ENCODE measurements around the gene LUC7L2. TPM values are rescaled to one million over a fixed set of nuclear protein-coding genes. Genes with fewer than 3 reads are reported as not detected.

LUC7L2 gene
- total RNA-seq, 4 donors from 2014 or later, result 48.7 to 71.7 (median 56.8) TPM

DNA sequence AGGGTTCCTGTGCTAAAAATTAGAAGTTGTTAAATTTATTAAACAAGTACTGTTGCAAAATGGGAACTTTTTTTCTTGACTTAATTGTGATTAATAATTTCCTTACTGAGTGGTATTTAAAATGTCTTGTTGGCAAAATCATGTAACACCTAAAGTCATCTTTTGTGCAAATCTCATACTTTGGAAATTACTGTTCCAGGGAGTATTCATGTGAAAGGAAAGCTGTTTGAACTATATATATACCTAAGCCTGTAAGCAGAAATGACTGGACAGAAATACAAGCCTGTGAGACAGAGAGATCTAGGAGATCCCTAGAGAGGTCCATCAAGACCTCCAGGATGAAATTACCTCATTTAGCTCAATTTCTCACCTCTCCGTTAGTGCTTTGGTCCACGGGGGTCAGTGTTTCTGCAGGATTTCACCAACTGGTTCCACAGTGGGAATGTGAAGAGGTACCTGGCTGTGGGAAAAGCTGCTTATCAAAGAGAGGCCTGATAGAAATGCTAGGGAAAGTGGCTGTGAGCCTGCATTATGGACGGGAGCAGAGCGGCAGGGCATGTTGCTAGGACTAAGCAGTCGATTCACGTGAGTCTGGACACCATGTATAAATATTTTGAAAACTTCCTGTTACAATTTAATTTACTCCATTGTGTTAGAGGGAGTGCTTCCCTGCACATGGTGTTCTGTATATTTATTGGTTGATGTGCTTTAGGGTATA is 7.9 kb downstream of the LUC7L2 start:
- intact Hi-C loops (cut with DNase I; ENCODE audit: low total_unique reads), result no loop called here
- 84 to 85% methylated on average over 6 of the region's 6 CpGs for WGBS, 2 donors
- no peak overlapping the region for H3K4me3 ChIP-seq (ENCODE audit: low read depth, poor library complexity, severe bottlenecking)
- DNase-seq (ENCODE audit: low spot score in 2 of 2), result no peak
- TF ChIP-seq, protein P1, sequence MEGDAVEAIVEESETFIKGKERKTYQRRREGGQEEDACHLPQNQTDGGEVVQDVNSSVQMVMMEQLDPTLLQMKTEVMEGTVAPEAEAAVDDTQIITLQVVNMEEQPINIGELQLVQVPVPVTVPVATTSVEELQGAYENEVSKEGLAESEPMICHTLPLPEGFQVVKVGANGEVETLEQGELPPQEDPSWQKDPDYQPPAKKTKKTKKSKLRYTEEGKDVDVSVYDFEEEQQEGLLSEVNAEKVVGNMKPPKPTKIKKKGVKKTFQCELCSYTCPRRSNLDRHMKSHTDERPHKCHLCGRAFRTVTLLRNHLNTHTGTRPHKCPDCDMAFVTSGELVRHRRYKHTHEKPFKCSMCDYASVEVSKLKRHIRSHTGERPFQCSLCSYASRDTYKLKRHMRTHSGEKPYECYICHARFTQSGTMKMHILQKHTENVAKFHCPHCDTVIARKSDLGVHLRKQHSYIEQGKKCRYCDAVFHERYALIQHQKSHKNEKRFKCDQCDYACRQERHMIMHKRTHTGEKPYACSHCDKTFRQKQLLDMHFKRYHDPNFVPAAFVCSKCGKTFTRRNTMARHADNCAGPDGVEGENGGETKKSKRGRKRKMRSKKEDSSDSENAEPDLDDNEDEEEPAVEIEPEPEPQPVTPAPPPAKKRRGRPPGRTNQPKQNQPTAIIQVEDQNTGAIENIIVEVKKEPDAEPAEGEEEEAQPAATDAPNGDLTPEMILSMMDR (IDR thresholded peaks at IDR 0.05), result no peak
- TF ChIP-seq POLR2A (IDR thresholded peaks at IDR 0.05), result no peak

DNA sequence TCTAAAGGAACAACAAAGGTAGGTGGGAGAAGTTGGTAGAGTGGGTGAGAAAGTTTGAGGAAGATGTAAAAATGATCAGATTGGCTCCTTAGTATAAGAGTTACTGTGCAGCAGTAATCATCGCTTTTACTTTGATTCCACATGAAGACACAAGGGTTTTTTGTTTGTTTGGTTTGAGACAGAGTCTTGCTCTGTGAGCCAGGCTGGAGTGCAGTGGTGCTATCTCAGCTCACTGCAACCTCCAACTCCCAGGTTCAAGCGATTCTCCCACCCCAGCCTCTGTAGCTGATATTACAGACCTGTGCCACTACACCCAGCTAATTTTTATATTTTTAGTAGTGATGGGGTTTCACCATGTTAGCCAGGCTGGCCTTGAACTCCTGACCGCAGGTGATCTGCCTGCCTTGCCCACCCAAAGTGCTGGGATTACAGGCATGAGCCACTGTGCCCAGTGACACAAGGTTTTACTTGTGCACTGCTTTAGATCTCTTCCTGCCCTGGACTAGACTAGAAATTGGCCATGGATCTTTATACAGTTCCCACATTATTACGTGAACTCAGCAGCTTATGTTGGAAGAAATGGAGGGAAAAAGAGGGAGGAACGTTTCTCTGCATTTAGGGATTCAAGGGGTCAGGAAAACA is 10.7 kb downstream of the LUC7L2 start:
- TF ChIP-seq, protein P1 (IDR thresholded peaks at IDR 0.05), result no peak
- WGBS, 2 donors, result 77 to 79% methylated on average over 5 of the region's 5 CpGs
- intact Hi-C loops (cut with DNase I; ENCODE audit: low total_unique reads), result no loop called here
- no peak for DNase-seq (ENCODE audit: low spot score in 2 of 2)
- no peak overlapping the region for H3K4me3 ChIP-seq (ENCODE audit: low read depth, poor library complexity, severe bottlenecking)

DNA sequence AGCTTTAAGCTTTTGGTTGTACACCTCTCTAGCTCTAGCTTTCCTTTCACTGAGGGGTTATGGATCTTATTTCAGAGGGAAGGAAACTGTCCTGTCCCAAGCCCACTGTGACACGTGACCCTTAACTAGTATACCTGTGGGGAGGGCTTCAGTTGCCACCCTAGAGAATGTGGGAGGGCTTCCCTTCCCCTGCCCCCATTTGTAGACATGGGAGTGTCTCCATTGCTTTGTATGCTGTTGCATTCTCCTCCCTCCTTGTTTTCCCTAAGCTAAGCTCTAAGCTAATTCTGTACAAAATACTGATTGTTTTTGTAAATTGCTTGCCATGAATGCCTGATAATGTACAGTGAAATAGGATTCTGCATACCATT is 11.2 kb downstream of the LUC7L2 start:
- no peak for TF ChIP-seq POLR2A (IDR thresholded peaks at IDR 0.05)
- TF ChIP-seq, protein P1 (IDR thresholded peaks at IDR 0.05), result no peak
- no peak for DNase-seq (ENCODE audit: low spot score in 2 of 2)
- intact Hi-C loops (cut with DNase I; ENCODE audit: low total_unique reads), result no loop called here
- H3K4me3 ChIP-seq (ENCODE audit: low read depth, poor library complexity, severe bottlenecking), result no peak overlapping the region
- 88 to 100% methylated on average over 1 of the region's 1 CpG for WGBS, 2 donors

- H3K4me3 ChIP-seq (ENCODE audit: low read depth, poor library complexity, severe bottlenecking), result no peak overlapping the region
- intact Hi-C loops (cut with DNase I; ENCODE audit: low total_unique reads), result no loop called here
- DNase-seq (ENCODE audit: low spot score in 2 of 2), result no peak
- 84% methylated on average over 6 of the region's 6 CpGs for WGBS, 2 donors
- TF ChIP-seq, protein P1 (IDR thresholded peaks at IDR 0.05), result no peak
- TF ChIP-seq POLR2A (IDR thresholded peaks at IDR 0.05), result no peak
Measured at GRCh38 chr7:139374246-139374645, 14.6 kb downstream of the LUC7L2 start.

- TF ChIP-seq, protein P1 (IDR thresholded peaks at IDR 0.05), result no peak
- TF ChIP-seq POLR2A (IDR thresholded peaks at IDR 0.05), result no peak
- intact Hi-C loops (cut with DNase I; ENCODE audit: low total_unique reads), result no loop called here
- 91 to 95% methylated on average over 6 of the region's 6 CpGs for WGBS, 2 donors
- no peak overlapping the region for H3K4me3 ChIP-seq (ENCODE audit: low read depth, poor library complexity, severe bottlenecking)
- DNase-seq (ENCODE audit: low spot score in 2 of 2), result no peak
Measured at GRCh38 chr7:139382439-139382838, 22.7 kb downstream of the LUC7L2 start.
